NCI-H1694 (cell line): Measurements from ENCODE around the gene HEMK1.

Experiments used
- DNase-seq: peaks from one replicate; lab custom pipeline; 2025; lab: John Stamatoyannopoulos, UW

HEMK1 gene

GRCh38 chr3:50602595-50603191 is 33.4 kb downstream of the HEMK1 start:
- DNase-seq = no peak

DNA sequence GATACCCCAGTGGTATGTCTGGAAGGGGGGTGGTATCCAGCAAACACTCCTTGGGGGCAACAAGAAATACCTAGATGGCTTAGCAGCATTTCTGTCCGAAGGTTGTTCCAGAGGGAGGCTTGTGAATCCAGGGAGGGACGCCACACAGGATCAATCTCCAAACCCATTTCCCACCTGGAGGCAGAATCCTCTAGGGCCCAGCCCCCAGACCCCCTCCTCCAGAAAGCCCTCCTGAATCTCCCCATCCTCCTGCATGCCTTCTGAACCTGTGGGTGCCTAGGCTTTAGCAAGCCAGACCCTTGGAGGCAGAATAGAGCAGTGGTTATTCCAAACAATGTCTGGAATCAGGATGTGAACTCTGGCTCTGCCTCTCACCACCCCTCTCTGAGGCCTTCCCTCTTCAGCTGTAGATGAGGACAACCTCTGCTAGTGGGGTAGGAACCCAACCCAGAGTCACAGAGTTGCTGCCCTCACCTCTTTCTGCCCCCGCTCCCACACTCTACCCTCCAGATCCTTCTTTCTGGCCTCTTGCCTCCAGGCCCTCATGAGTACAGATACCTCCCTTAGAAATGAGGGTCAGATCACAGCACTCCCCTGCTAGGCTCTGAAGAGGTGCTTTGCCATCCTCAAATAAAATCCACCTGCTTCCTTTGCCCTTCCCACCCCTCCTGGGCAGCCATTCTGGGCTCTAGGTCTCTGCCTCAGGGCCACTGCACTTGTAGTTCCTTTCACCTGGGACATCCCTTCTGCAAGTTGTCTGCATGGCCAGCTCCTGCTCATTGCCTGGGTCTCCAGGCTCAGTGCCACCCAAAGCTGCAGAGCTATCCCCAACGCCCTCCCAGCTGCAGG is 34.2 kb downstream of the HEMK1 start:
- no peak for DNase-seq

DNA sequence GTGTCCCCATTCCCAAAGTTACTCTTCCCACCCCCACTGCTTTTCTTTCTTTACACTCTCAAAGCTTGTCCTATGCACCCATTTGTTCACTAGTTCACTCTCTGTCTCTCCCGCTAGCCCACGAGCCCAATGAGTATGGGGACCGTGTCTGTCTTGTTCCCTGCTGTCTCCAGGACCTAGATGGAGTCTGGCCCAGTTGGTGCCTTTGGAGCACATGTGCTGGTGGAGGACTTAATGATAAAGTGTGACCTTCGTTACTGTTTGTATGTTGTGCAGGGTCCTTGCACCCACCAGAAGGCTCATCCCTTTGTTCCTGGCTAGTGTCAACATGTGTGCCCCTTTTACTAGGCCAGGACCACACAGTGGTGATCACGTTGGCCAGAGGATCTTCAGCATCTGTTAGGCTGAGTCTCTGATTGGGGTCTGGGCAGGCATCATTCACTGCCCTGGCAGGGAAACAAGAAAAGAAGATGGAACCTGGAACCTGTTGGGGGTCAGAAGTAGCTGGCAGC is 34.8 kb downstream of the HEMK1 start:
- no peak for DNase-seq

DNA sequence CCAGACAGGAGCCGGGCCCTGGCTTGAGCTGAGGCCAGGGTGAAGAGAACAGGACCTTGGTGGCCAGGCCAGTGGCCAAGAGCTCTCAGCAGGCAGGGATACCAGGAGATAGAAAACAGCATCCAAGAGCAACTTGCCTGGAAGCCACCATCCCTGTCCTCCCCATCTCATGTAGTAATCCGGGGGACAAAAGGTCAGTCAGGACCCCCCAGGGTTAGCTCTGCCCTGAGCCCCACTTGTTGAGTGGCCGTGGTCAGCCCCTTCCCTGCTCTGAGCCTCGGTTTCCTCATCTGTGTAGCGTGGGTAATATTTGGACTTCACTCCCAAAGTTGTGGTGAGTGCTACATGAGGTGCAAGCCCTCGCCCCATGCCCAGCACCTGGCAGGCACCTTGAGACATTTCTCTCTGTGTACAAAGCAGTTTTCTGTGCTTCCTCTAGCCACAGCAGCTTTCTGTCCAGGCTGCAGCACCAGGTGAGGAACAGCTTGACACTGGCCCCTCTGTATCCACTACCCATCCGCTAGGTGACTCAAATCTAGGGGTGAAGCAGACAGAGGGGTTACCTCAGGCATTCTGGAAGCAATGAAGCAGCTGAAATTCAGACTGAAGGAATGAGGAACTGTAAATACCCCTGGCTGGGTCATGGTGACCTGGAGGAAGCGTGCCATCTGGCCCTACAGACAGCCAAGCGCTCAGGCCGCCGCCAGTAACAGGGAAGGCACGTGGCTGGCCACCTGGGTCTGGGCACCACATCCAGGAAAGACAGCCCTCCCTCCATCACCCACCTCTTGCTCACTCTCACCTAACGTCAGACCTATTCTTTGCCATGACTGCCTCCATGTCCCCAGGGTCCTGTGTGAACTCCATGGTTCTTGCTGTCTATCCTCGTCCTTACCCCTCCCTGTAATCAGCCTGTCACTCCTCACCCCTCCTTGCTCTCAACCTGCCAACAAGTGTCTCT is 35.6 kb downstream of the HEMK1 start:
- DNase-seq = no peak

GRCh38 chr3:50605901-50606326 is 36.6 kb downstream of the HEMK1 start:
- DNase-seq = no peak

DNA sequence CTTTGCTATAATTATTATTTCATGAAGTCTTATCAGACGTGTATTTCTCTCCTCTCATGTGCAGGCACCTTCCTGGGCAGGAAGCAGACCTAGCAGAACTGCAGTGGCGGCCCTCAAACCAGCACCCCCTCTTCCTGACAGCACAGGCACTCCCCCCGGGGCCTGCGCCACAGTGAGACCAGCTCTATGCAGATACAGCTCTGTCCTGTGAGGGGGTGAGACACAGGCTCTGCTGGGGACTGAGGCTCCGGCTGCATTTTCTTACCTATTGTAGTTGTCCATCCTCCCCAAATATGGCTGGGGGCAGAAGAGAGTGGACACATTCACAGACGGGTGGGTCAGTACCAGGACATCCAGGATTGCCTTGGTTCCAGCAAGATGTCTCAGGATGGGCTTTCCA is 37.3 kb downstream of the HEMK1 start:
- no peak for DNase-seq

DNA sequence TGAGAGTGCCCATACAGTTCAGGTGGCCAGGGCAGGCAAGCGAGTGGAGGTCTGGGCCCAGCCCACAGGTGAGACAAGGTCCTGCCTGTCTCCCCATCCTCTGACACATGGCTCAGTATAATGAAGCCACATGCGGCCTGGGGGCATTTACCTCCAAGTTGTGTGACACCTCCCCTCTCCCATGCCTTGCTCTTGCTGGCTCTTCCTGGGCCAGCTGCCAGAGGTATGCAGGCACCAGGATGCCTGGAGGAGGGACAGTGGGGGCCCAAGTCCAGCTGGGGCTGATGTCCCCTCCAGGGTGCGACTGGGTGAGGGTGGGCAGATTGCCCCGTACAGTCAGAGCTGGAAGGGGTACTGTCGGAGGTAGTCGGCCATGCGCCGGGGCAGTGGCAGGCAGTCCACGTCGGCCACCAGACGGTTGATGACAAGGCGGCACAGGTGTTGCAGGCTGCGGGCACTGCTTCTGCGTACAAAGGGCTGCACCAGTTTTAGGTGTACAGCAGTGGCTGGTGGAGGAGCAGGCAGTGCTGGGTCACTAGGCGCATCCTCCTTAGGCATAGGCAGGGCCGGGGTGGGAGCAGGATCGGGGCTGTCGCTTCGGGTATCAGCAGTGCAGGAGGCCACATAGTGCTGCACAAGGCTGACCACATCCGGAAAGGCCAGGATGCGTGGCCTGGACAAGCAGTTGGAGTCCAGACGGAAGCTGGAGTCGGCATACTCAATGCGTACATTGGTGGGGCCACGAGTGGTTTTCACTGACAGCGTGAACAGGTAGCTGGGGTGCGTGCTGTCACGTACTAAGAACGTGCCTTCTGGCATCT is 38.2 kb downstream of the HEMK1 start:
- DNase-seq = no peak

DNA sequence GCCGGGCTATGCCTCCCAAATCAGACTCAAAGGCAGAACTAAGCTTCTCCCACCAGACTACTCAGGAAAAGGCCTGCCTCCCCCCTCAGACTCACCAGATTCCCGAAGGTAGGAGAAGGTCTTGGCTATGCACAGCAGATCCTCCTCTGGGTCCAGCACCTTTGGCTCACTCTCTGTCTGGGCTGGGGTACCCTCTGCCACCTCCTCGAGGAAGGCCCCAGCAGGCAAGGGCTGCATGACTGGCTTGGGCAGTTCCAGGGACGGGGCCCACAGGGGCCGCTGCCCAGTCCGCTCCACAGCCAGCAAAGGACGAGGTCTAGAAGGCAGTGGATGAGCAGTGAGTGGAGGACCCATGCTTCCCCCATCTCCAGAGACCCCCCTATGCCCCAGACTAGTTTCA is 39.0 kb downstream of the HEMK1 start:
- no peak for DNase-seq

DNA sequence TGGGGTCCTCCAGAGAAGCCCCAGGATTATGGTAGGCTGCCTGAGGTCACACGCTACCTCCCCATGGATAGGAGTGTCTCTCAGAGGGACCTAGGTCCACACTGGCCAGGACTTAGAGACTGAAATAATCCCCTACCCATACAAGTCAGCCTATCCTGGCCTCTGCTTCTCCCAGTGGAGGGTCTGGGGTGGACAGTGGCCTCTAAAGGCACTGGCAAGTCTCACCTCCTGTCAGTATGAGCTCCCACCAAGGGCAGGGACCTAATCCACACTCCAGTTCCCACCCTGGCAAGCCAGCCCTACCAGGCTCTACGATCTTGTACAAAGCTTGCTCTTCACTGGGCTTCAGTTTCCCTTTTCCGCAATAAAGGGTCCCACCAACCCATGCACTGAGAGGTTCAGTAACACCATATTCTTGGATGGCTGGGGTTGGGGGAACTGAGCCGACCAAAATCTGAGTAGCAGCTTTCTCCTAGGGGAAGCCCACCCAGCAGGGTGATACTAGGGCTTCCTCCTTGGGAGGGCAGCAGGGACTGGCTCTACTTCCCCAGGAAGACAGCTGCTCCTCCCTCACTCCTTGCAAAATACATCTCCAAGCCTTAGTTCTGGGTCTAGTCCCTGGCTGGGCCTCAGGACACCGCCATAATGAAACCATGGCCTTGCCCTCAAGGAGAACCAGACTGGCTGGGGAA is 39.9 kb downstream of the HEMK1 start:
- no peak for DNase-seq

- no peak for DNase-seq
These were observed 40.4 kb downstream of the HEMK1 start for GRCh38 chr3:50609763-50610085.

DNA sequence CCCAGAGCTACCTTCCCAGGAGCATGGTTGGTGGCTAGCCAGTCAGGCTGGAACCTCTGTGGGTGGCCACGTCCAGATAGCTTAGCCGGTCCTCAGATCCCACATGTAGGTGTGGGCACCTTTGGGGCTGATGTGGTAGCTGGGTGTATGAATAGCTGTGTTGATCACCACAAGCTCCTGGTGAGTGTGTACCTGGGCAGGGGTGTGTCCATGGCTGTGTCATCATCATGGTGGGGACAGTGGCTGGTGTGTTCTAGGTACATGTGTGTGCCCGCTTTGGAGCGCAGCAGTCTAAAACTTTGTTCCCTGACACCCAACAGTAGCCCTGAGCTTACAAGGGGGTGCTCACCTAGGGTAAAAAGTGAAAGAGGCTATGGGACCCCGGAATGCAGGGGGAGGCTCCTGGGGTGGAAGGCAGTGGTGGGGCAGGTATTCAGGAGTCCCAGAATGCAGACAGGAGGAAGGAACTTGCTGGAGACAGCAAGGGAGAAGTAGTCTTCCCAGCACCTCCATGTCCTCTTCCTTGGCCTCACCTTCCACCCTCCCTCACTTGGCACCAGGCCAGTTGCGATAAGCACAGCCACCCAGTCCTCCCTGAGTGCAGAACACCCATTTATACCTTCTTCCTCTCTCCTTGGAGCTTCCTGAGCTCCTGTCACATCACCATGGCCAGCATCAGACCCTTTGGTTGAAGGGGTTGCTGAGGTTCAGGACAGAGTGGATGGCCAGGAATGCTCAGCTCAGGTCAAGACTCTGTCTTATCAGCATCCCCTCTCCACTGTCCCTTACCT is 41.1 kb downstream of the HEMK1 start:
- DNase-seq = no peak

- no peak for DNase-seq
These were observed 41.7 kb downstream of the HEMK1 start for GRCh38 chr3:50610992-50611463.

DNA sequence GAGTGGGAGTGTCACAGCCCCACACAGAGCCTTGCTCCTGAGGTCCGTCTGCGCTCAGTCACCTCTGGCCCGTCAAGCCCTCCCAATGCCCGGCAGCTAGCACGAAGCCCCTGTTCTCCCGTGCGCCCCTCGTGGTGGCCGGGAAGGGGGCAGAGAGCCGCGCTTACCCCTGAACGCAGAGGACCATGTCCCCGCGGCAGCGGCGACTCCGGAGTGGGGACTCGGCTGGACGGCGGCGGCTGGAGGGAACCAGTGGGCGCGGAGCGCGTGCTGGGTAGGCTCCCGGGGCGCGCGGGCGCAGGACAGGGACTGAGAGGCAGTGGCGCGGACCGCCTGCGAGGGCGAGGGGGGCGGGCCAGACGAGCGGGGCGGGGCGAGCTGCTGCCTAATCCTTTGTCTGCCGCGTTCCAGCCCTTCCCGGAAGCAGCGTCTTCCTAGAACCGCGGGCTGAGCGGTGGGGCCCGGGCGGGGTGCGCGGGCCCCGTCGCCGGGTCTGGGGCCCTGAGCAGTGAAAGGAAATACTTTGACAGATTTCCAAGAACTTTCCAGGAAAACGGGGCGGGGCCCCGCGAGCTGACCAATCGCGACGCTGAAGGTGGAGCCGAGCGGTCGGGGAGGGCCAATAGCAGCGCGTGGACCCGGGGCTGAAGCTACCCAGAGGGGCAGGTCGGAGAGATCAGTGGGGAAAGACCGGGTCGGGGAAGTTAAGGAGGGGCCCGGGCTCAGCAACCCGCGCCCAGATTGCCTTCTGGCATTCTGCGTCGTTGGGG is 42.3 kb downstream of the HEMK1 start, which contains the start of gene CISH:
Gene CISH, minus strand, starts transcription at position 311 of the 770 bp plus-strand sequence. Its CDS starts 124 bp downstream, at position 187.
- peak; percentile 58 for DNase-seq

DNA sequence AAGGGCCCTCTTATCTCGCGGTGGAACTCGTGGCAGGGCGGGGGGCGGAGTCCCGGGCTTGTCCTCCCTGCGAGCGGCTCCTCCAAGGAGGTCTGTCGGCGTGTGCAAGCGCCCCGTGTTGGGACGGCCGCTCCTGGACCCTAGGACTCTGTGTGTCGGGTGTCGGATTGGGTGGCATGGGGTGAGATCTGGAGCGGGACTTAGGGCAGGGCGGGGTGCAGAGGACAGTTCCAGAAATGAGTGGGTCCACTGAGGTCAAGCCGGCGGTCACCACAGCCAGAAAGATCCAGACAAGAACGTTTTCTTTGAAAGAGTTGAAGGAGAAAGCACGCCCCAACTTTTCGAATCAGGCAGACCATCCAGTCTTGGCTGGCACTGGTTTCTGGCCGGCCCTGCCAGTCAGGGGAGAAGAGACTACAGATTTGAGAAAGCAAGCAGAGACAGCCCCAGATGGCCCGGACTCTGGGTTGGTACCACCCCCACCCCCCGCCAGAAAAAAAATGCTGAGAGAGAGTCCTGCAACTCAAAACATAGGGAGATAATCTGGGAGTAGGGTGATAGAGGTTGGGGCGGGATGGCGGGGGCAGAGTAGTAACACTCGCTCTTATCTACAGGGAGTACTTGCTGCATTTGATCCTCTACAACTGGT is 43.0 kb downstream of the HEMK1 start:
- DNase-seq = no peak

DNA sequence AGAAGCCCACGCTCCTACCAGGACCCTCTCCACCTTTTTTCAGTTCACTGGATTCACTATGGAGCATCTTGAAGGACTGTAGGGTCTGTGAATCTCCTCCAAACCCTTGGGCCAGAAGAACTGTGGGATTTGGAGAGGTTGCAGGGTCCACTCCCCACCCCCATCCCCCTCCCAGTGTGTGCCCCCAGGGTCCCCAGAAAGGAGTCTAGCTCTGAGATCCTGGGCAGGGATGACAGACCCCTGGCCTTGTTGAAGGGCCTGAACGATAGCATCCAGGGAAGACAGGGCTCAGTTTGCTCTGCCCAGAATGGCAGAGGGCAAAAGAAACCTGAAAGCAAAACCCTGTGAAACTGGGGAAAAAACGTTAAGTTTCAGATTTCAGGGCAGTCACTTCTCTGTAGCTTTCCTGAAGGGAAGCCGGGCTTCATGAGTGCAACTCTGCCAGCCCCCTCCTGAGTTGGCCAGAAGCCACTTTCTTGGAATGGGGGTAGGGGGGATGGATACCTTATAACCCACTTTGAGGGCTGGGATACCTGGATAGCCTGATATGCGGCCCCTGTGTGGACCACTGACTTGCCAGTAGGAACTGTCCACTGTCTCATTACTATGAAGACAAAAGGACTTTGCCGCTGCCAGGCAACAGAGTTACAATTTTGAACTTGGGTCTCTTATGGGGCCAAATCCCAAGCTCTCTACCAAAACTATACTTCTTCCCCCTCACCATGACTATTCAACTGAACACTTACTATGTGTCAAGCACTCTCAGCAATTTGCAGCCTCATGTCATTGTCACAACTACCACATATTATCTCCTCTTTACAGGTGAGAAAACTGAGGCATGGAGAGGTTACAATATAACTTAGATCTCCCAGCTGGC is 43.9 kb downstream of the HEMK1 start:
- DNase-seq = no peak

DNA sequence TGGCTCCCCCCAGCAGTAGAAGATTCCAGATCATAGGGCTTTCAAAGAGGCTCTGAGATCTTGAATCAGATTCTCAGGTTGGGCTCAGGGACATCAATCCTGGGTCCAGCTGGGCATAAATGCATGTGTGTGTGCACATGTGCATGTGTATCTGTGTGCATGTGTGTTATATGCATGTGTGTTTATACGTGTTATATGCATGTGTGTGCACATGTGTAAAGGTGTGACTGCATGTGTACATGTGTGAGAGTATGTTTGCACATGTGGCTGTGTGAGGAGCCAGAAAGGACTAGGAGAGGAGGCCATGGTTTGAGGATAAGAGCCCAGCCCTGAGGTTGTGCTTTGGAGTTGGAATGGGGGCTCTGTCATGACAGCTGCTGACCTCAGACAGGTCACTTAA is 45.9 kb downstream of the HEMK1 start:
- DNase-seq = no peak

DNA sequence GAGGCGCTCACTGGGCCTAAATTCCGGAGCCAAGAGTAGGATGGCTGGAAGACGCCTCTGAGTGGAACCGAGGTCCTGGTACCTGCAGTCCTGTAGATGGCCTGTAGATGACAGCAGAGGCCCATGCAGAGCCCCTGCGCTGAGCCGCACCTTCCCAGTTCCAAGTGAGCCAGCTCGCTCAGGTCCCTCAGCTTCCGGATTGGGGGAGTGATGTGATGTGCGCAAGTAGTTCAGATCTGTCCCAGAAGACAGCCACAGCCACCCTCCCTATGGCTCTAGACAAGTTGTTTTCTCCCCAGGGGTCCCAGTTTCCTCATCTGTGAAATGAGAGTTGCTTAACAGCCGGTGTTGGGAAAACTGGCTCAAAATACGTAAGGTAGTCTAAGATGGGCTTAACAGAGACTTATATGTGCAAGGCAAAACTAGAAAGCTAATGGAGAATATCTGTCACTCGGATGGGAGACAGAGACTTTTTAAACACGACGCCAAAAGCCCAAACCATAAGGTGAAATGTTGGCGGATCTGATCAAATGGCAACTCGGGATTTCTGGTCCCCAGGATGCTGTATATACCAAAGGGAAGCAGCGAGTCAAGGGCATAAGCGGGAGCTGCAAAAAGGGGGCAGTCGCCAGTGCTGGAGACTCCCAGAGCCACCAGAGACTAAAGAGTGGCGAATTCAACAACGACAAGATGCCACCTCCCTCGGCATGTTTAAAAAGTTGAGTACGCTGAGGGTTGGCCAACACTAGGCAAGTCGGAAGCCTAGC is 46.9 kb downstream of the HEMK1 start:
- peak; percentile 24 for DNase-seq
